RWPE2 (cell line): ENCODE measurements around the gene C1QTNF1.
"Not testable (repeated sequence)": the region's sequence is repeated elsewhere in the genome, so short reads cannot be mapped to it uniquely, and the experiment has no call there.

Source experiments
- ATAC-seq: fragments of 200-7000 bp; cut with Tn5 transposase; 3 replicates; pipeline ENCODE4 v1.9.1; 2021; ENCODE audit warnings: low read depth
- DNase-seq: peaks from one replicate; pipeline ENCODE4 v3.0.0-alpha.2; 2020; ENCODE audit warnings: low spot score
- H3K27ac ChIP-seq: fragments of 450-650 bp; 2 replicates; pipeline ENCODE4 v1.5.1; 2017; ENCODE audit warnings: mild to moderate bottlenecking; ENCODE audit not compliant: poor library complexity, severe bottlenecking
- H3K27me3 ChIP-seq: fragments of 250-450 bp; sonication (Bioruptor Pico); 2 replicates; pipeline ENCODE4 v1.5.1; 2021; ENCODE audit warnings: mild to moderate bottlenecking, moderate library complexity; ENCODE audit not compliant: insufficient read depth, poor library complexity, severe bottlenecking
- H3K36me3 ChIP-seq: fragments of 250-450 bp; sonication (Bioruptor Pico); 2 replicates; pipeline ENCODE4 v1.5.1; 2020; ENCODE audit warnings: low read depth, mild to moderate bottlenecking, moderate library complexity
- H3K4me1 ChIP-seq: fragments of 250-450 bp; sonication (Bioruptor Pico); 2 replicates; pipeline ENCODE4 v1.5.1; 2021; ENCODE audit warnings: mild to moderate bottlenecking, moderate library complexity; ENCODE audit not compliant: insufficient read depth, poor library complexity, severe bottlenecking
- H3K4me3 ChIP-seq: fragments of 250-450 bp; sonication (Bioruptor Pico); 2 replicates; pipeline ENCODE4 v1.5.1; 2021; ENCODE audit warnings: mild to moderate bottlenecking, moderate library complexity; ENCODE audit not compliant: severe bottlenecking
- H3K9me3 ChIP-seq: fragments of 250-450 bp; sonication (Bioruptor Pico); 2 replicates; pipeline ENCODE4 v1.5.1; 2021; ENCODE audit warnings: mild to moderate bottlenecking, moderate library complexity; ENCODE audit not compliant: severe bottlenecking
- CTCF ChIP-seq: fragments of 450-650 bp; IDR thresholded peaks from one replicate; pipeline ENCODE4 v1.5.1; 2017; ENCODE audit warnings: mild to moderate bottlenecking, moderate library complexity; ENCODE audit not compliant: poor library complexity, severe bottlenecking

C1QTNF1 gene

GRCh38 chr17:79019632-79020584 lies 4.1 kb upstream of the C1QTNF1 start:
- H3K27me3 ChIP-seq, result no peaks in the 10 kb centered on the region
- no peak overlapping the region for H3K27ac ChIP-seq
- H3K9me3 ChIP-seq, result peaks cover 4% of the 10 kb centered on the region
- DNase-seq, result peak; percentile 49
- no peak overlapping the region for H3K4me3 ChIP-seq
- peaks cover 25% of the 10 kb centered on the region for H3K4me1 ChIP-seq
- peak; percentile 89 for TF ChIP-seq CTCF
- ATAC-seq, result peak; percentile 58; the same call in 2 of the 3 replicates
- H3K36me3 ChIP-seq, result no peaks in the 10 kb centered on the region

- no peak for ATAC-seq
- H3K27me3 ChIP-seq, result no peaks in the 10 kb centered on the region
- no peak overlapping the region for H3K4me3 ChIP-seq
- H3K4me1 ChIP-seq, result peaks cover 30% of the 10 kb centered on the region
- peak; percentile 11 for DNase-seq
- no peaks in the 10 kb centered on the region for H3K9me3 ChIP-seq
- no peak overlapping the region for H3K27ac ChIP-seq
- no peak for TF ChIP-seq CTCF
- H3K36me3 ChIP-seq, result no peaks in the 10 kb centered on the region
Observed at GRCh38 chr17:79020631-79021301, 3.2 kb upstream of the C1QTNF1 start.

- H3K4me1 ChIP-seq, result peaks cover 41% of the 10 kb centered on the region
- not testable (repeated sequence) for H3K36me3 ChIP-seq, H3K4me3 ChIP-seq, H3K9me3 ChIP-seq, DNase-seq, ATAC-seq, H3K27me3 ChIP-seq, H3K27ac ChIP-seq
Observed at GRCh38 chr17:79021929-79022328, 2.0 kb upstream of the C1QTNF1 start.

- H3K27ac ChIP-seq, result no peak overlapping the region
- peaks cover 43% of the 10 kb centered on the region for H3K4me1 ChIP-seq
- DNase-seq, result peak; percentile 26
- ATAC-seq, result no peak
- TF ChIP-seq CTCF, result no peak
- H3K27me3 ChIP-seq, result no peaks in the 10 kb centered on the region
- H3K9me3 ChIP-seq, result no peaks in the 10 kb centered on the region
- H3K36me3 ChIP-seq, result no peaks in the 10 kb centered on the region
- no peak overlapping the region for H3K4me3 ChIP-seq
Observed at GRCh38 chr17:79022507-79022991, 1.4 kb upstream of the C1QTNF1 start.

GRCh38 chr17:79023180-79023705 lies 726 bp upstream of the C1QTNF1 start:
- Histone ChIP-seq H3K4me1 (peaks cover 50% of the 10 kb centered on the region), H3K27ac (no peak overlapping the region)

More at GRCh38 chr17:79023180-79023705, 726 bp upstream of the C1QTNF1 start:
- H3K27me3 ChIP-seq, result no peaks in the 10 kb centered on the region
- no peak overlapping the region for H3K4me3 ChIP-seq
- no peak for TF ChIP-seq CTCF
- ATAC-seq (no peak), DNase-seq (peak; percentile 33)
- H3K36me3 ChIP-seq, result no peaks in the 10 kb centered on the region
- no peaks in the 10 kb centered on the region for H3K9me3 ChIP-seq
